Mucosa of rectum (tissue), 2 donors: ENCODE measurements around the gene GPR78.
"Not testable (repeated sequence)": the region's sequence is repeated elsewhere in the genome, so short reads cannot be mapped to it uniquely, and the experiment has no call there.

Source experiments
- H3K27ac ChIP-seq, 2 donors: one replicate each; pipeline ENCODE4 v1.7.0; 2013; ENCODE audit warnings: inconsistent platforms in 2 of 2, low read depth in 2 of 2, low read length in 2 of 2
- H3K27me3 ChIP-seq, 2 donors: one replicate each; pipeline ENCODE4 v1.7.0; 2013; ENCODE audit warnings: low read length in 2 of 2; ENCODE audit not compliant: control insufficient read depth in 2 of 2, insufficient read depth in 2 of 2
- H3K36me3 ChIP-seq, 2 donors: one replicate each; pipeline ENCODE4 v1.7.0; 2013; ENCODE audit warnings: low read length in 2 of 2; ENCODE audit not compliant: control insufficient read depth in 2 of 2, insufficient read depth in 2 of 2
- H3K4me1 ChIP-seq, 2 donors: one replicate each; pipeline ENCODE4 v1.7.0; 2013; ENCODE audit warnings: low read length in 2 of 2, mild to moderate bottlenecking in 1 of 2; ENCODE audit not compliant: control insufficient read depth in 2 of 2, insufficient read depth in 2 of 2
- H3K4me3 ChIP-seq, 2 donors: one replicate each; pipeline ENCODE4 v1.7.0; 2013; ENCODE audit warnings: low read length in 2 of 2
- H3K9ac ChIP-seq, 2 donors: one replicate each; pipeline ENCODE4 v1.7.0; 2013; ENCODE audit warnings: low read length in 2 of 2, low read depth in 1 of 2, mild to moderate bottlenecking in 1 of 2
- H3K9me3 ChIP-seq, 2 donors: one replicate each; pipeline ENCODE4 v1.7.0; 2013; ENCODE audit warnings: low read length in 2 of 2; ENCODE audit not compliant: control insufficient read depth in 2 of 2
- donor health status: healthy.
- donor health status: Normal muscosa, but diverticular disease.

Gene GPR78

DNA sequence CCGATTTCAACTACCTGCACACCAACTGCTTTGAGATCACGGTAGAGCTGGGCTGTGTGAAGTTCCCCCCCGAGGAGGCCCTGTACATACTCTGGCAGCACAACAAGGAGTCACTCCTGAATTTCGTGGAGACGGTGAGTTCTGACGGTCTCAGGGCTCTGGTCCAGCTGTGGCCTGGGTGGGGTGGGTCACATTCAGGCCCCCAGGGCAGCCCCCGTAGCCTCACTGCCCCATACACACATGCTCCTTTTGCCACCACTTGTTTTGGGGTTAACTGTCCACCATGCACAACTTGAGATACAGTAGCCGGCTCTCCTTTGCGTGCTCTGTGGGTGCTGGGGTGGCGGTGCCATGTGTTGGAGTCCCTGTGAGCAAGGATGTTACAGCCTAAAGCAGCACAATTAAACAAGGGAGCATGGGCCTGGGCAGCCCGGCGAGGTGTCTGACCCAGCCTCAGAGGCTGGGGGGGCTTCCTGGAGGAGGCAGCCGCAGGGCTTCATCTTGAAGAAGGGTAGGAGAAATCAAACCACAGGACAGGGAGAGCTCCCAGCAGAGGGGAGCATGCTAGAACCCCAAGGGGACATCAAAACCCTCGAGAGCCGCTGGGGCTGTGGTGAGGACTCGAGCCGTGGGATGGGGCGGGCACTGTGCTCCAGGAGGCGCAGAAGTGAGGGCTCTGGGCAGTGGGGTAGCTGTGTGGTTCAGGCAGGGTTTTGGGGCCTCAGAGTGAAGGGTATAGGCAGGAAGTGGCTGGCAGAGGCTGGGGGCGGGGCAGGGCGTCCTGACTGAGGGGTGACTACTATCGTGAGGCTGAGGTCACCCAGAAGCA, 34.4 kb downstream of the GPR78 start:
- H3K27me3 ChIP-seq: peaks cover 0 to 2% of the 10 kb centered on the region in 2 donors
- H3K9me3 ChIP-seq: no peaks in the 10 kb centered on the region
- no peak overlapping the region for H3K27ac ChIP-seq

DNA sequence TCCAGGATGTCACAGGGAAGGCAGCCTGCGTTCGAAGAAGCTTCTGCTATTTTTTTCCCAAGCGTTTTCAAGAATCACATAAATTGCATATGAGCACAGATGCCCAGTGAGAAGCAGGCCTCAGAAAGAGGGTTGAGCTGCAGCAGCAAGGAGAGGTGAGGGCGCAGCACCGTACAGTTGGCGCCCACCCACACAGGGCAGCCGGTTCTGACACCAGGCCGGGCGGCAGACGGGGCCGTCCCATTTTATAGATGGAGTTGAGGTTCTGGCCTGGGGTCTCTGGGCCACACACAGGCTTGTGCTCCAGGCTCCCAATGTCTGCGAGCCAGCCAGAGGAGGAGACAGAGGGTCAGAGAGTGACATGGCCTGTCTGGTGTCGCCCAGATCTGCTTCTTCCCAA, 35.2 kb downstream of the GPR78 start:
- H3K36me3 ChIP-seq: no peaks in the 10 kb centered on the region
- H3K27me3 ChIP-seq: peaks cover 0 to 2% of the 10 kb centered on the region in 2 donors
- no peaks in the 10 kb centered on the region for H3K4me1 ChIP-seq
- no peaks in the 10 kb centered on the region for H3K9me3 ChIP-seq
- H3K27ac ChIP-seq: no peak overlapping the region
- H3K4me3 ChIP-seq: no peak overlapping the region
- no peak overlapping the region for H3K9ac ChIP-seq

More for the DNA sequence above, 34.4 kb downstream of the GPR78 start:
- no peak overlapping the region for H3K4me3 ChIP-seq
- H3K4me1 ChIP-seq: no peaks in the 10 kb centered on the region
- no peak overlapping the region for H3K9ac ChIP-seq
- no peaks in the 10 kb centered on the region for H3K36me3 ChIP-seq

DNA sequence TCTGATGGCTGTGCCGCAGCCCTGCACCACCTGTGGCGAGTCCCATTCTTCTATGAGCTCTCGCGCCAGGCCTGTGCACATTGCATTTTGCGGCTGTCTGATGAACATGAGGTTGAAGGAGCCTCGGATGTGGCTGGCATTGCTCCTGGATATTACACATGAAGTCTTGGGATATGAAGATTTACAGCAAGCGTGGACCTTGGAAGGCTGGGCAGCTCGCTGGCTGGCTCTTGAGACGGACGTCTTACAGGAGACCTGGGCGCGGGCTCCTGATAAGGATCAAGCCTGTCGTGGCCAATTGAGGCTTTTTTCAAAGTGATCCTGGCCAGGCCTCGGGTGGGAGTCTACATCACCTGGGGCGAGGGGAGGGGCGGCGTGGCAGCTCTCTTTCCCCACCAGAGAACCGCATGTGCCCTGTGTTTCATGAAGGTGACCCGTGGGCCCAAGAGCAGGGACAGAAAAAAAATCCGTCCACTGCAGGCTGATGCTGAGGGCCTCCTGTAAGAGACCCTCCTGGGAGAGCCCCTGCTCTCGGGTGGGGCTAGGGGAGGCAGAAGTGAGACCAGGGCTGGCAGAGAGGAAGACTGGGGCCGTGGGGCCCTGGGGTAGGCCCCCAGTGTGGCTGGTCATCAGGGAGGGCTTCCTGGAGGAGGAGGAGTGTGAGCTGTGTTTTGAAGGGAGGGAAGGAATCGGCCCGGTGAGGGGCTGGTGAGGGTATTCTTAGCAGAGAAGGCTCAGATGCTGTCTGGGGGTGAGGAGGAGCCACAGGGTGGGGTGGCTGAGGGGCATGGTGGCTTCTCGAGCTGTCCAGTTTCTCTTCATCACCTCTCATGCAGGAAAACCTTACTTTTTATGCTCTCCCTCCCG, 36.0 kb downstream of the GPR78 start:
- Histone ChIP-seq H3K27me3 (peaks cover 0 to 2% of the 10 kb centered on the region in 2 donors), H3K4me3 (no peak overlapping the region), H3K9me3 (no peaks in the 10 kb centered on the region), H3K36me3 (no peaks in the 10 kb centered on the region), H3K27ac (no peak overlapping the region), H3K4me1 (no peaks in the 10 kb centered on the region), H3K9ac (no peak overlapping the region)

DNA sequence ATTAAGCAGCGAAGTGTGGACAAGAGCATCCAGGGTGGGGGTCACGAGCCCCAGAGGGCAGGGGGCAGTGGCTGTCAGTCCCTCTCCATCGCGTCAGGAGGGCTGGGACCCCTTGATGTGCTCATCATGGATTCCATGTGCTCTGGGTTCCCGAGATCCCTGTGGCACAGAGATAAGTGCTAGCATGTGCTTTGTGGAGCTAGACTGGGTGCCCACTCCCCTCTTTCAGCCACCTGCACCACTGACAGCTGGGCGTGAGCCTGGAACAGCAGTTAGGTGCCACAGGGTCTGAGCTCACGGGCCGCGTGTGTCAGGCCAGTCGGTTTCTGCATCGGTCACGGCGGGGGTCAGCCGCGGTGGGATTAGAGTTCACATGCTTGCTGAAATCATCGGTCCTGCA, 36.6 kb downstream of the GPR78 start:
- no peaks in the 10 kb centered on the region for H3K27me3 ChIP-seq
- no peaks in the 10 kb centered on the region for H3K9me3 ChIP-seq

DNA sequence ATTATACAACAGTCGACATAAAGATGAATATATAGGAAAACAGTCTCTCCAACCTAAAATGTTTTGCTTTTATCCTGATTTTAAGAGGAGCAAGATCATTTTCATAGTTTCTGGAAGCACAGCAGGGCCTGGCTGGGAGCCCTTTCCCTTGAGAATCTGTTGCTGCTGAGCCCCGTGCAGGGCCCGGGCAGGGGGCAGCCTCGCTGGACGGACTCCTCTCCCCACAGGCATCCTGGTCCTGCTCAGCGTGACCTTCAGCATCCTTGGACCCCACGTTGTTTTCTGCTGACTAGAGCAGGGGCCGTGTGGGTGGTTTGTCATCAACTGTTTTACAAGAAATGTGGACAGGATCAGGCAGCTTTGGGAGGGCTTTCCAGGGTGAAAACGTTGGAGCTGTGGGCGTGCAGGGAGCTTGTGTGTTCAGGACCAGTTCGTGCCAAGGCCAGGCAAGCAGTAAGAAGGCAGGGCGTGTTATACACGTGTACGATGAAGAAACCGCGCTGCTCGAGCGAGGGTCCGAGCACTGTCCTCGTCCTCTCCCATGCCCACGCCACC, 37.4 kb downstream of the GPR78 start:
- Histone ChIP-seq H3K4me3 (no peak overlapping the region), H3K9me3 (no peaks in the 10 kb centered on the region), H3K27ac (no peak overlapping the region), H3K36me3 (no peaks in the 10 kb centered on the region), H3K9ac (no peak overlapping the region), H3K4me1 (no peaks in the 10 kb centered on the region), H3K27me3 (no peaks in the 10 kb centered on the region)

More for the DNA sequence above, 36.6 kb downstream of the GPR78 start:
- H3K27ac ChIP-seq: no peak overlapping the region
- H3K9ac ChIP-seq: no peak overlapping the region
- no peaks in the 10 kb centered on the region for H3K36me3 ChIP-seq
- H3K4me3 ChIP-seq: no peak overlapping the region
- no peaks in the 10 kb centered on the region for H3K4me1 ChIP-seq

DNA sequence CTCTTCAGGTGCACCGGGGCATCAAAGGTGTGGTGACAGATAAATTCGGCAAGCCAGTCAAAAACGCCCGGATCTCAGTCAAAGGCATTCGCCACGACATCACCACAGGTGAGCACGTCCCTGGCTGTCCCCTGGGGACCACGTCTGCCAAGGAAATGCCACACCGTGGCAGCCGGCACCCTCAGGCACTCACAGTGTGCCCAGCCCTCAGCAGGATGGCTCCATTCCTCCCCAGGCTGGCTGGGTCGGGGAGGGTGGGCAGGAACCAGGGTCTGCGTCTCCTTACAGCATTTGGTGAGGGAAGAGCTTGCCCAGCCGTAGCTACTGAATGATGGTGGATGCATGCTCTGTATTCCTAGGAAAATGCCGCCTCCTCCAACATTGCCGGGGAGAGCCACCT, 38.2 kb downstream of the GPR78 start:
- H3K4me3 ChIP-seq: no peak overlapping the region
- H3K27me3 ChIP-seq: no peaks in the 10 kb centered on the region
- H3K27ac ChIP-seq: no peak overlapping the region
- no peaks in the 10 kb centered on the region for H3K9me3 ChIP-seq
- no peaks in the 10 kb centered on the region for H3K36me3 ChIP-seq
- H3K9ac ChIP-seq: no peak overlapping the region
- no peaks in the 10 kb centered on the region for H3K4me1 ChIP-seq

DNA sequence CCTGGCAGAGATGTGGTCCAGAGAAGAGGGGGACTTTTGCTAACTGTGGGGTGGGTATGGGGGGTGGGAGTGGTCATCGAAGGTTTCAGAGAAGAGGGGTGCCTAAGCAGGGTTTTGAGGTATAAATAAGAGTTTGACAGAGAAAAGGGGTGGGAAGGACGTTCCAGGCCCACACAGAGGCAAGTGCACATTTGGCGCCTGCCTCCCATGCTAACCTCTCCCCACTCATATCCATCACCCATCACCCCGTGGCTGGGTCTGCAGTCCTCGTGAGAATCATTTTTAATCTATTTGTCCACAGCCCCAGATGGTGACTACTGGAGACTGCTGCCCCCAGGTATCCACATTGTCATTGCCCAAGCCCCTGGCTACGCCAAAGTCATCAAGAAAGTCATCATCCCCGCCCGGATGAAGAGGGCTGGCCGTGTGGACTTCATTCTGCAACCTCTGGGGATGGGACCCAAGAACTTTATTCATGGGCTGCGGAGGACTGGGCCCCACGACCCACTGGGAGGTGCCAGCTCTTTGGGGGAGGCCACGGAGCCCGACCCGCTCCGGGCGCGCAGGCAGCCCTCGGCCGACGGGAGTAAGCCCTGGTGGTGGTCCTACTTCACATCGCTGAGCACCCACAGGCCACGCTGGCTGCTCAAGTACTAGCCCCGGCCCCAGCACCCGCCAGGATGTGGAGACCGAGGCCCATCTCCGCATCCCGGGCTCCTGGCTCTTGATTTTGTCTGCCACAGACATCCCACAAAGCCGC, 38.9 kb downstream of the GPR78 start:
- no peak overlapping the region for H3K9ac ChIP-seq
- H3K27ac ChIP-seq: no peak overlapping the region

DNA sequence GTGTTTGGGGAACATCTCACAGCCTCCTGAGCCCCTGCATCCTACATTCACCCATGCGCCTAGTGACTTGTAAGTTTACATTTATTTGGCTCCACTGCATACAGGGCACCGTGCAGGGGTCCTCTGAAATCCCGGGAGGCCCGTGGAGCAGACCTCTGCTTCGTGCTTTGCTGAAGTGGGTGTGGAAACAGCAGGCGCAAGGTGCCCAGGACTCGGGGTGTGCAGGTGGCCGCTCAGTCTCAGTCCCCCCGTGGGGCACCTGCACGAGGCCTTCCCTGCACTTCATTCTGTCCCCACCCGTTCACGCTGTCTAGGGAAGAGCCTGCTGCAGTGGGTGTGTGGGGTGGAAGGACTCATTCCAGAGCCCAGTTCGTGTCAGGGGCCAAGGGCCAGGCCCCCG, 40.9 kb downstream of the GPR78 start:
- H3K9me3 ChIP-seq, H3K4me3 ChIP-seq, H3K27me3 ChIP-seq, H3K36me3 ChIP-seq, H3K4me1 ChIP-seq, H3K27ac ChIP-seq, H3K9ac ChIP-seq: not testable (repeated sequence)

More for the DNA sequence above, 38.9 kb downstream of the GPR78 start:
- H3K4me3 ChIP-seq: no peak overlapping the region
- no peaks in the 10 kb centered on the region for H3K36me3 ChIP-seq
- no peaks in the 10 kb centered on the region for H3K27me3 ChIP-seq
- no peaks in the 10 kb centered on the region for H3K4me1 ChIP-seq
- H3K9me3 ChIP-seq: no peaks in the 10 kb centered on the region

DNA sequence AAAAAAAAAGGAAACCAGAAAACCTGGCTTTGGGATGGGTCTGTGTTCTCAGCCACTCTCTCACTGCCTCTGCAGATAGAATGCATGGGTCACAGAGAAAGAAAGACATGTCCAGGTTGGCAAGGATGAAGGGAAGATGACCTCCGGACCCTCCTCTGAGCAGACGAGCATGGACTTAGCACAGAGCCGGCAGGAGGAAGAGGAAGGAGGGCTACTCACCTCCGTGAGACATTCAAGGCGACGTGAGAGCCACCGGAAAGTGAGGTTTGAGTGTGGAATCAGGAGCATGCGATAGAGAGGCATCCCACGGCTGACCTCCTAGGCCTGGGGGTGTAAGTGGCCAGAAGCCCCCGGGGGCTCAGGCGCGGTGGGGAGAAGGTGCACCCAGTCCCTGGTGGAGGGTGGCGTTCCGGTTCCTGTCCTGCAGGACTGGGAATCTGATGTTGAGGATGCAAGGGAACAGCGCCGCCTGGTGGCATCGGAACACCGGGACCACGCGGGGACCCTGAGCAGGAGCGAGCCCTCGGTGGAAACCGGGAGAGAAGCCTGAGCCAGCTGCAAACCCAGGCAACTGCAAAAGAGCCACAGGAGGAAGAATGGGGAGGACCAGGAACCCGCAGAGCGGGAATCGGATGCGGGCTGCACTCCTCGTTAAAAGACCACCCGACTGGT, 44.5 kb downstream of the GPR78 start:
- H3K36me3 ChIP-seq, H3K27me3 ChIP-seq, H3K4me1 ChIP-seq, H3K9ac ChIP-seq, H3K27ac ChIP-seq, H3K9me3 ChIP-seq, H3K4me3 ChIP-seq: not testable (repeated sequence)
